ENCODE data around the gene MEAK7. TPM values are rescaled to one million over a fixed set of nuclear protein-coding genes. Genes with fewer than 3 reads are reported as not detected.

Gene MEAK7
- polyA plus RNA-seq, 3 donors: 2.5 to 5.0 (median 4.7) TPM

GRCh38 chr16:84547546-84548061, 43.1 kb upstream of the MEAK7 start:
- TF ChIP-seq CTCF (IDR thresholded peaks at IDR 0.05): no peak
- H3K36me3 Mint-ChIP-seq: peaks cover 4 to 5% of the 10 kb centered on the region in 2 donors
- H4K20me1 ChIP-seq (ENCODE audit: insufficient read depth, low read length): no peaks in the 10 kb centered on the region
- H3K9me3 ChIP-seq (replicated peaks in 1 of 2; ENCODE audit: control insufficient read depth in 1 of 2, insufficient read depth in 1 of 2, low read length in 2 of 2): no peaks in the 10 kb centered on the region
- H3K27ac Mint-ChIP-seq: no peak overlapping the region
- WGBS (ENCODE audit: insufficient coverage): 92% methylated on average over 6 of the region's 12 CpGs
- H3K36me3 ChIP-seq (replicated peaks in 1 of 2; ENCODE audit: control insufficient read depth in 1 of 2, insufficient read depth in 2 of 2, low read length in 2 of 2): no peaks in the 10 kb centered on the region
- no peak overlapping the region for H3K9ac ChIP-seq (ENCODE audit: insufficient read depth, low read length, poor library complexity, severe bottlenecking)
- no peaks in the 10 kb centered on the region for H3K9me3 Mint-ChIP-seq
- no peak overlapping the region for H3K4me3 Mint-ChIP-seq
- H3K4me3 ChIP-seq (replicated peaks in 1 of 3; ENCODE audit: low read depth in 2 of 3, low read length in 3 of 3): no peak overlapping the region
- peaks cover 0 to 20% of the 10 kb centered on the region in 2 donors for H3K27me3 ChIP-seq (ENCODE audit: control insufficient read depth in 2 of 2, insufficient read depth in 2 of 2, low read length in 2 of 2)
- intact Hi-C loops (cut with micrococcal nuclease): no loop called here
- H3K27me3 Mint-ChIP-seq (ENCODE audit: low read depth in 3 of 3): peaks cover 21 to 34% (median 21%) of the 10 kb centered on the region in 3 donors
- H2AFZ ChIP-seq (ENCODE audit: insufficient read depth, low read depth, low read length, poor library complexity, severe bottlenecking): no peak overlapping the region
- no peak overlapping the region for H3K27ac ChIP-seq (ENCODE audit: low read depth in 1 of 2, low read length in 2 of 2)
- H3K79me2 ChIP-seq (ENCODE audit: insufficient read depth, low read length): no peaks in the 10 kb centered on the region
- no peak for DNase-seq
- H3K4me2 ChIP-seq (replicated peaks; ENCODE audit: extremely low read depth, low read length, poor library complexity, severe bottlenecking): no peak overlapping the region
- peaks cover 10 to 21% of the 10 kb centered on the region in 2 donors for H3K4me1 ChIP-seq (ENCODE audit: control insufficient read depth in 1 of 2, insufficient read depth in 2 of 2, low read length in 2 of 2)
- peaks cover 29% of the 10 kb centered on the region for H3K4me1 Mint-ChIP-seq

DNA sequence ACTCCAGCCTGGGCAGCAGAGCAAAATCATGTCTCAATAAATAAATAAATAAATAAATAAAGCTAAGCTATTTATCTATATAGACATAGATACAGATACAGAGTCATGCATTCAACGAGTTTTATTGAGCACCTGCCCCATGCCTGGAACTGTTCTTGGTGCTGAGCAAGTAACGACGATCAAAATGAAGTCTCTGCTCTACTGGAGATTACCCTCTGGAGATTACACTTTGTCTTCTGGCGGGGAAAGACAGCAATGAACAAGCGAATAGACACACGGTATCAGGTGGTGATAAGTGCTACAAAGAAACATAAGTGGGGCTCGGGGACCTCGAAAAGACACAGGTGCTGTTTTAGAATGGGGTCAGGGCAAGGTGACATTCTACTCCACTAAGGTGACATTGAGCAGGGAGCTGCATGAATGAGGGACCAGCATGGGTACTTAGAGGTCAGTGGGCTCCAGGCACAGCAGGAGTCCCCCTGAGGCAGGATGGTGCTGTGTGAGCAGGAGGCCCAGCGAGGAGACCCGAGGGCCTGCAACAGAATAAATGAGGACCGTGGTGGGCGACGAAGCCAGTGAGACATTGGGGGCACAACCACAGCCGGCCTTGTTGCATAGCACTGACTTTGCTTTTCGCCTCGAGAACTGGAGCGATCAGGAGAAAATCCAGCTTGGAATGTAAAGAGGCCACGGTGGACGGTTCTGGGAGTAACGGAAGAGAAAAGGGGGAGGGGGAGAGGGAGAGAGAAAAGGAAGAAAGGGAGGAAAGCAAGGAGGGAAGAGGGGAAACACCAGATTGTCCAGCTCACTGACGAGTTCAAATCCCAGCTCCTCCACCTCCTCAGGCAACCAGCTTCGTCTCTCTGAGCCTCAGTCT, 42.4 kb upstream of the MEAK7 start:
- Histone ChIP-seq H3K4me3 (replicated peaks in 1 of 3; ENCODE audit: low read depth in 2 of 3, low read length in 3 of 3) (no peak overlapping the region), H3K36me3 (replicated peaks in 1 of 2; ENCODE audit: control insufficient read depth in 1 of 2, insufficient read depth in 2 of 2, low read length in 2 of 2) (no peaks in the 10 kb centered on the region), H3K27ac (ENCODE audit: low read depth in 1 of 2, low read length in 2 of 2) (no peak overlapping the region), H3K9me3 (replicated peaks in 1 of 2; ENCODE audit: control insufficient read depth in 1 of 2, insufficient read depth in 1 of 2, low read length in 2 of 2) (no peaks in the 10 kb centered on the region), H2AFZ (ENCODE audit: insufficient read depth, low read depth, low read length, poor library complexity, severe bottlenecking) (no peak overlapping the region), H3K27me3 (ENCODE audit: control insufficient read depth in 2 of 2, insufficient read depth in 2 of 2, low read length in 2 of 2) (peaks cover 0 to 20% of the 10 kb centered on the region in 2 donors), H4K20me1 (ENCODE audit: insufficient read depth, low read length) (no peaks in the 10 kb centered on the region), H3K4me2 (replicated peaks; ENCODE audit: extremely low read depth, low read length, poor library complexity, severe bottlenecking) (no peak overlapping the region), H3K79me2 (ENCODE audit: insufficient read depth, low read length) (no peaks in the 10 kb centered on the region), H3K4me1 (ENCODE audit: control insufficient read depth in 1 of 2, insufficient read depth in 2 of 2, low read length in 2 of 2) (peaks cover 5 to 15% of the 10 kb centered on the region in 2 donors), H3K9ac (ENCODE audit: insufficient read depth, low read length, poor library complexity, severe bottlenecking) (no peak overlapping the region)
- Mint-ChIP-seq H3K4me3 (no peak overlapping the region), H3K9me3 (no peaks in the 10 kb centered on the region), H3K36me3 (peaks cover 2 to 4% of the 10 kb centered on the region in 2 donors), H3K4me1 (peaks cover 24% of the 10 kb centered on the region), H3K27ac (peak overlapping the region in 1 of 7 donors; percentile 19), H3K27me3 (ENCODE audit: low read depth in 3 of 3) (peaks cover 21 to 32% (median 21%) of the 10 kb centered on the region in 3 donors)
- intact Hi-C loops (cut with micrococcal nuclease): no loop called here
- no peak for DNase-seq
- 88% methylated on average over 17 of the region's 22 CpGs for WGBS (ENCODE audit: insufficient coverage)
- no peak for TF ChIP-seq CTCF (IDR thresholded peaks at IDR 0.05)
